Bronchial epithelial cell (primary cell): ENCODE results near the gene CCNY. TPM values are rescaled to one million over a fixed set of nuclear protein-coding genes. Genes with fewer than 3 reads are reported as not detected.

Experiments used
- DNase-seq: peaks from one replicate; pipeline ENCODE4 v3.0.0-alpha.2; 2010; ENCODE audit warnings: low read depth
- FAIRE-seq: peaks from 2 replicates; lab custom pipeline; 2011; peaks lifted over from hg19 to GRCh38; lab: Jason Lieb, UNC
- H3K27me3 ChIP-seq: 2 replicates; pipeline ENCODE4 v1.5.1; 2011; ENCODE audit warnings: low read length; ENCODE audit not compliant: control insufficient read depth, insufficient read depth
- H3K36me3 ChIP-seq: 2 replicates; pipeline ENCODE4 v1.5.1; 2011; ENCODE audit warnings: low read length; ENCODE audit not compliant: control insufficient read depth, insufficient read depth
- H3K4me3 ChIP-seq: 2 replicates; pipeline ENCODE4 v1.5.1; 2011; ENCODE audit warnings: mild to moderate bottlenecking, low read depth, low read length, control low read depth
- CTCF ChIP-seq: IDR thresholded peaks from 2 replicates; pipeline ENCODE4 v1.5.1; 2011; ENCODE audit warnings: mild to moderate bottlenecking, moderate library complexity, low read length, control low read depth, inconsistent platforms; ENCODE audit not compliant: insufficient read depth, severe bottlenecking
- total RNA-seq: library from RNA; depleted of rRNA; stranded (reverse); fragments of >200 nt; gene quantifications from 2 replicates; pipeline ENCODE4 v1.2.1, GENCODE V29; 2014

Gene CCNY
- total RNA-seq, 1 donor from 2014 or later, result 66.3 TPM

- TF ChIP-seq CTCF, result no peak
- no peaks in the 10 kb centered on the region for H3K36me3 ChIP-seq
- FAIRE-seq (no peak), DNase-seq (no peak)
- H3K4me3 ChIP-seq, result no peak overlapping the region
- no peaks in the 10 kb centered on the region for H3K27me3 ChIP-seq
Observed at GRCh38 chr10:35348609-35349388, 12.5 kb downstream of the CCNY start.

DNA sequence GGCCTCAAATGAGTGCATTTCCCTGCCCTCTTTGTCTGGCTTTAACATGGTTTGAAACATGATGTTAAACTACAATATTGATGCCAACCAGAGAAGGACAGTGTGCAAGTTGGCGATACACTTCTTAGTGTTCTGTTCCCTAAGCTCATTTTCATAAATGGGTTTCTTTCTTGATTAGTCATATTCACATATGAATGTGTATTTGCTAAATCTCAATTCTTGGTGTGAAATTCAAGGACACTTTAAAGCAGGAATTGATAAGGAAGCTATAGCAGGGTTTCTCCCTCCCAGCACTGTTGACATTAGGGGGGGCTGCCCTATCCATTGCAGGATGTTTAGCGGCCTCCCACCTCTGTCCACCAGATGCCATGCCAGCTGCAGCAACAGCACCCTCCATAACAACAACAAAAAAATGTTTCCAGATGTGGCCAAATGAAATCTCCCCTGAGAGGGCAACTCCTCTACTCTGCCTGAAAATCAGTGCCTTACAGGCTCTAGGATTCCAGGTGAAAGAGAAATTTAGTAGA lies 13.1 kb downstream of the CCNY start:
- TF ChIP-seq CTCF, result no peak
- Histone ChIP-seq H3K4me3 (no peak overlapping the region), H3K27me3 (no peaks in the 10 kb centered on the region), H3K36me3 (no peaks in the 10 kb centered on the region)
- FAIRE-seq (no peak), DNase-seq (no peak)

DNA sequence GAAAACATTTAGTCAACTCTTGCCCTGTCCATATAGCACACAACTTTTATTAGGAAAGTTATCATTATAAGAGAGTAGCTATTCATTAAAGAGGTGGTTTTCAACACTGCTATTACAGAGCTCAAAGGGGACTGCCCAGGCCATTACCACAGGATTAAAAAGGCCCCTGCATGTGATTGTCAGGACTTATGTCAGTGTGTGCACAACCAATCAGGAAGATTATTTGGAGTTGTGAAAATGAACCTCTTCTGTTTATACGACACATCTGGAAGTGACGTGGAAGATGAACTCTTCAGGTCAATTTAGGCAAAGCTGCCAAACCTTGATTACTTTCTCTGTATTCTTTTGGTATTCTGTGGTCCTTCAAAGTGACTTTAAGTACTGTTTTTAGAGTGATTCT lies 14.7 kb downstream of the CCNY start:
- no peak for FAIRE-seq
- TF ChIP-seq CTCF, result no peak

DNA sequence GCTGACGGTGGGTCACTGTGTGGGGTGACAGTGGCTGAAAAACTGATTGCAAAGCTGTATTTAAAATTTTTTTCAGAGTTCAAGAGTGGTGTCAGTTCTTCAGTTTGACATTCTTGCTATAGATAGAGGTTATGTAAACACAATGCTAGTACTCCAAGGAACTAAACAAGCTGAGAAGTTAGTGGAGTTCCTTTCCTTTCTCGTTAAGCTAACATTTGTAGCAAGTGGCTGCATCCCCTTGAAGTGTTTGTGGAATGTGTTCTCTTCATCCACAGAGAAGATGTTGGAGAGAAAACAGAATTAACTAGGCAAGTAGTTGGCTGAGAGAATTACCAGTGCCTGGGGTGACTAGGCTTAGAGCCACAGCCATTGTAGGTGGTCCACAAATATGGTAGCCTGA lies 15.8 kb downstream of the CCNY start:
- no peak for TF ChIP-seq CTCF
- no peaks in the 10 kb centered on the region for H3K27me3 ChIP-seq
- H3K4me3 ChIP-seq, result no peak overlapping the region
- H3K36me3 ChIP-seq, result no peaks in the 10 kb centered on the region
- no peak for FAIRE-seq
- no peak for DNase-seq

More for the DNA sequence above, 14.7 kb downstream of the CCNY start:
- H3K27me3 ChIP-seq, result no peaks in the 10 kb centered on the region
- no peak for DNase-seq
- H3K36me3 ChIP-seq, result no peaks in the 10 kb centered on the region
- no peak overlapping the region for H3K4me3 ChIP-seq

DNA sequence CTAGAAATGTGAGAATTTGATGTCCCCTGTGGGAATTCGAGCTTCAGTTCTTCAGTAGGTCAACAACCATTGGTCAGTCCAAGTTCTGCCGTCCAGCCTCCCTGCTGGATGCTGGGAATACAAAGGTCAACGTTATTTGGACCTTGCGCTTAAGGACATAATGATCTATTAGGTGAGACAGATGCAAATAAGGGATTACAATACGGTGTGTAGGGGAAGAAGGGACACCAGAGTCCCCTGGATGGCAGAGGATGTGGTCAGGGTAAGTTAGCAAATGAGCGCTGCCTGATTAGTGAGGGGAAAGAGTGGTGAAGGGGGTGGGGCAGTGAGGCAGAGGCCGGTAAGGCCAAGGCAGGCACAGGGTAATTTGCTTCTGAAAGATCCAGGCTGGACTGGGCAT lies 16.2 kb downstream of the CCNY start:
- Histone ChIP-seq H3K27me3 (no peaks in the 10 kb centered on the region), H3K36me3 (no peaks in the 10 kb centered on the region), H3K4me3 (no peak overlapping the region)
- no peak for TF ChIP-seq CTCF
- no peak for FAIRE-seq
- no peak for DNase-seq
